Neuronal stem cell (in vitro differentiated cells): ENCODE measurements around the gene CHKA.

Source experiments
- DNase-seq: peaks from one replicate; pipeline ENCODE4 v3.0.0-alpha.2; 2013; ENCODE audit warnings: low spot score
- H2AFZ ChIP-seq: one replicate; pipeline ENCODE4 v1.6.1; 2013; ENCODE audit warnings: mild to moderate bottlenecking, low read length, inconsistent platforms
- H2AK5ac ChIP-seq: 2 replicates; pipeline ENCODE4 v1.6.1; 2013; ENCODE audit warnings: low read depth, mild to moderate bottlenecking, inconsistent platforms, low read length, moderate library complexity, mixed read lengths
- H2BK120ac ChIP-seq: 2 replicates; pipeline ENCODE4 v1.6.1; 2013; ENCODE audit warnings: low read depth, mild to moderate bottlenecking, inconsistent platforms, low read length, moderate library complexity, mixed read lengths
- H2BK12ac ChIP-seq: one replicate; pipeline ENCODE4 v1.6.1; 2013; ENCODE audit warnings: low read length, inconsistent platforms
- H2BK15ac ChIP-seq: 2 replicates; pipeline ENCODE4 v1.6.1; 2013; ENCODE audit warnings: mild to moderate bottlenecking, low read length, inconsistent platforms, mixed read lengths
- H2BK5ac ChIP-seq: one replicate; pipeline ENCODE4 v1.6.1; 2013; ENCODE audit warnings: inconsistent platforms, mild to moderate bottlenecking, low read length, moderate library complexity
- H3K14ac ChIP-seq: one replicate; pipeline ENCODE4 v1.6.1; 2013; ENCODE audit warnings: low read length, inconsistent platforms
- H3K18ac ChIP-seq: 2 replicates; pipeline ENCODE4 v1.6.1; 2013; ENCODE audit warnings: low read length, inconsistent platforms
- H3K23ac ChIP-seq: 2 replicates; pipeline ENCODE4 v1.6.1; 2013; ENCODE audit warnings: low read depth, mild to moderate bottlenecking, mixed read lengths, low read length, inconsistent platforms; ENCODE audit not compliant: poor library complexity
- H3K27ac ChIP-seq: replicated peaks from 3 replicates; pipeline ENCODE4 v1.5.1; 2013; ENCODE audit warnings: low read length, inconsistent platforms
- H3K27me3 ChIP-seq, 3 experiments: 2 replicates each; pipeline ENCODE4 v1.6.1; 2013; ENCODE audit warnings: low read length in 3 of 3, mild to moderate bottlenecking in 2 of 3, inconsistent platforms in 1 of 3, low read depth in 1 of 3, mixed read lengths in 1 of 3, moderate library complexity in 1 of 3; ENCODE audit not compliant: control insufficient read depth in 3 of 3, insufficient read depth in 3 of 3
- H3K36me3 ChIP-seq, 2 donors: replicated peaks in 1 of 2; 2 replicates each; pipeline ENCODE4 v1.6.1; 2013; ENCODE audit warnings: low read length in 2 of 2; ENCODE audit not compliant: control insufficient read depth in 2 of 2, insufficient read depth in 2 of 2
- H3K4ac ChIP-seq: 2 replicates; pipeline ENCODE4 v1.6.1; 2013; ENCODE audit warnings: inconsistent platforms, mild to moderate bottlenecking, low read length, moderate library complexity
- H3K4me1 ChIP-seq, 2 donors: 1 replicate in 1 of 2; 2 replicates in 1 of 2; pipeline ENCODE4 v1.6.1; 2013; ENCODE audit warnings: low read length in 2 of 2, low read depth in 1 of 2; ENCODE audit not compliant: control insufficient read depth in 2 of 2, insufficient read depth in 1 of 2
- H3K4me2 ChIP-seq: one replicate; pipeline ENCODE4 v1.6.1; 2013; ENCODE audit warnings: mild to moderate bottlenecking, low read length, inconsistent platforms; ENCODE audit not compliant: insufficient read depth, poor library complexity, severe bottlenecking
- H3K4me3 ChIP-seq, 2 donors: 2 replicates each; pipeline ENCODE4 v1.5.1; 2013; ENCODE audit warnings: low read length in 2 of 2, mild to moderate bottlenecking in 2 of 2, inconsistent platforms in 1 of 2, moderate library complexity in 1 of 2
- H3K79me1 ChIP-seq: one replicate; pipeline ENCODE4 v1.6.1; 2013; ENCODE audit warnings: low read depth, mild to moderate bottlenecking, inconsistent platforms, low read length, moderate library complexity
- H3K9ac ChIP-seq: one replicate; pipeline ENCODE4 v1.6.1; 2013; ENCODE audit warnings: mild to moderate bottlenecking, low read depth, low read length, inconsistent platforms; ENCODE audit not compliant: poor library complexity
- H3K9me3 ChIP-seq, 2 donors: replicated peaks in 1 of 2; 2 replicates each; pipeline versions ENCODE3 to v1.6.1; 2013; ENCODE audit warnings: low read length in 2 of 2, mild to moderate bottlenecking in 2 of 2, inconsistent platforms in 1 of 2, low read depth in 1 of 2, mixed read lengths in 1 of 2, moderate library complexity in 1 of 2; ENCODE audit not compliant: control insufficient read depth in 2 of 2, insufficient read depth in 1 of 2
- H4K8ac ChIP-seq: one replicate; pipeline ENCODE4 v1.6.1; 2013; ENCODE audit warnings: low read depth, mild to moderate bottlenecking, inconsistent platforms, low read length, moderate library complexity
- H4K91ac ChIP-seq: one replicate; pipeline ENCODE4 v1.6.1; 2013; ENCODE audit warnings: low read length, low read depth, mild to moderate bottlenecking, inconsistent platforms; ENCODE audit not compliant: poor library complexity
- WGBS, 2 donors: extraction: QIAGEN DNeasy Blood & Tissue Kit; methylation state at CpG; one replicate each; pipeline ENCODE4 v1.1.7; 2013; ENCODE audit warnings: missing lambda C conversion rate in 2 of 2, mixed read lengths in 1 of 2; ENCODE audit not compliant: insufficient read length in 2 of 2, insufficient replicate concordance in 1 of 2; ENCODE audit errors: extremely low coverage in 2 of 2; 5-methylcytosine and 5-hydroxymethylcytosine counted together

Gene CHKA

GRCh38 chr11:68166969-68167368 lies 45.8 kb upstream of the CHKA start:
- no CpG with 5 or more reads among the region's 4 CpGs for WGBS, 2 donors

GRCh38 chr11:68165601-68166000 lies 44.4 kb upstream of the CHKA start:
- Histone ChIP-seq H3K27me3 (no peaks in the 10 kb centered on the region), H3K4ac (no peak overlapping the region), H3K36me3 (peaks cover 30 to 83% of the 10 kb centered on the region in 2 donors), H2BK15ac (no peak overlapping the region), H3K9ac (no peak overlapping the region), H2AK5ac (no peak overlapping the region), H2BK12ac (no peak overlapping the region), H3K4me3 (no peak overlapping the region), H2BK5ac (no peak overlapping the region), H2BK120ac (no peak overlapping the region), H4K8ac (no peak overlapping the region), H3K18ac (no peak overlapping the region), H3K4me2 (no peak overlapping the region), H3K14ac (no peak overlapping the region), H3K9me3 (no peaks in the 10 kb centered on the region), H2AFZ (no peak overlapping the region), H3K4me1 (peaks cover 0 to 3% of the 10 kb centered on the region in 2 donors), H4K91ac (no peak overlapping the region), H3K23ac (no peak overlapping the region), H3K27ac (no peak overlapping the region), H3K79me1 (no peaks in the 10 kb centered on the region)
- WGBS, 2 donors: no CpG with 5 or more reads among the region's 4 CpGs
- DNase-seq: no peak

More at GRCh38 chr11:68166969-68167368, 45.8 kb upstream of the CHKA start:
- Histone ChIP-seq H3K14ac (no peak overlapping the region), H4K91ac (no peak overlapping the region), H3K4me2 (no peak overlapping the region), H3K79me1 (no peaks in the 10 kb centered on the region), H3K23ac (no peak overlapping the region), H2BK12ac (no peak overlapping the region), H2BK120ac (no peak overlapping the region), H3K4ac (no peak overlapping the region), H2AFZ (no peak overlapping the region), H3K27ac (no peak overlapping the region), H2AK5ac (no peak overlapping the region), H3K36me3 (peaks cover 29 to 89% of the 10 kb centered on the region in 2 donors), H3K4me3 (no peak overlapping the region), H2BK5ac (no peak overlapping the region), H3K9me3 (no peaks in the 10 kb centered on the region), H3K9ac (no peak overlapping the region), H3K18ac (no peak overlapping the region), H4K8ac (no peak overlapping the region), H3K4me1 (no peaks in the 10 kb centered on the region), H3K27me3 (no peaks in the 10 kb centered on the region), H2BK15ac (no peak overlapping the region)
- no peak for DNase-seq

- Histone ChIP-seq H3K23ac (no peak overlapping the region), H3K9me3 (no peaks in the 10 kb centered on the region), H3K4ac (no peak overlapping the region), H3K36me3 (peaks cover 21 to 71% of the 10 kb centered on the region in 2 donors), H3K9ac (no peak overlapping the region), H3K4me3 (no peak overlapping the region), H2AFZ (no peak overlapping the region), H3K4me2 (no peak overlapping the region), H3K18ac (no peak overlapping the region), H4K91ac (no peak overlapping the region), H2BK120ac (no peak overlapping the region), H3K27ac (no peak overlapping the region), H2BK15ac (no peak overlapping the region), H2AK5ac (no peak overlapping the region), H3K27me3 (no peaks in the 10 kb centered on the region), H2BK5ac (no peak overlapping the region), H4K8ac (no peak overlapping the region), H3K4me1 (peaks cover 5 to 14% of the 10 kb centered on the region in 2 donors), H3K79me1 (no peaks in the 10 kb centered on the region), H2BK12ac (no peak overlapping the region), H3K14ac (no peak overlapping the region)
- no peak for DNase-seq
- no CpG with 5 or more reads among the region's 2 CpGs for WGBS, 2 donors
Observed at GRCh38 chr11:68164437-68164836, 43.2 kb upstream of the CHKA start.

- no peak overlapping the region for H3K14ac ChIP-seq
- H3K18ac ChIP-seq: no peak overlapping the region
- H3K4me2 ChIP-seq: no peak overlapping the region
- H3K27me3 ChIP-seq: no peaks in the 10 kb centered on the region
- H2AFZ ChIP-seq: no peak overlapping the region
- no peak overlapping the region for H3K27ac ChIP-seq
- H2BK5ac ChIP-seq: no peak overlapping the region
- H4K8ac ChIP-seq: no peak overlapping the region
- DNase-seq: no peak
- no peaks in the 10 kb centered on the region for H3K79me1 ChIP-seq
- no peak overlapping the region for H2BK12ac ChIP-seq
- WGBS, 2 donors: no CpG with 5 or more reads among the region's 11 CpGs
- no peak overlapping the region for H2BK15ac ChIP-seq
- H3K4me1 ChIP-seq: peaks cover 7 to 15% of the 10 kb centered on the region in 2 donors
- H3K36me3 ChIP-seq: peaks cover 17 to 69% of the 10 kb centered on the region in 2 donors
- no peak overlapping the region for H2BK120ac ChIP-seq
- H3K4ac ChIP-seq: no peak overlapping the region
- H3K9ac ChIP-seq: no peak overlapping the region
- H3K23ac ChIP-seq: no peak overlapping the region
- H4K91ac ChIP-seq: no peak overlapping the region
- no peak overlapping the region for H3K4me3 ChIP-seq
- H3K9me3 ChIP-seq: no peaks in the 10 kb centered on the region
- no peak overlapping the region for H2AK5ac ChIP-seq
Observed at GRCh38 chr11:68163691-68164090, 42.5 kb upstream of the CHKA start.
